Testis (tissue), 2 donors: ENCODE measurements around the gene MVB12A.

Experiments
- CTCF ChIP-seq, 3 experiments: fragments of 450-650 bp in 2 of 3; fragments of 200-600 bp in 1 of 3; sonication (generic) in 1 of 3; IDR thresholded peaks; one replicate each; pipeline ENCODE4 v1.5.1; 2016 to 2019; ENCODE audit warnings: antibody characterized with exemption in 3 of 3, mild to moderate bottlenecking in 2 of 3, moderate library complexity in 1 of 3
- POLR2A ChIP-seq: fragments of 450-650 bp; IDR thresholded peaks from one replicate; pipeline ENCODE4 v1.6.1; 2017; ENCODE audit warnings: antibody characterized with exemption, mild to moderate bottlenecking, moderate library complexity

- TF ChIP-seq CTCF (IDR thresholded peaks at IDR 0.05) (no peak), POLR2A (no peak)
These were observed 27.9 kb downstream of the MVB12A start for GRCh38 chr19:17447704-17448130.
